Glomerular visceral epithelial cell (primary cell): ENCODE results near the gene GMDS.
"Not testable (repeated sequence)": the region's sequence is repeated elsewhere in the genome, so short reads cannot be mapped to it uniquely, and the experiment has no call there.

Source experiments
- DNase-seq: peaks from one replicate; pipeline ENCODE4 v3.0.0-alpha.2; 2016; ENCODE audit errors: extremely low spot score

Gene GMDS

GRCh38 chr6:1686117-1687098, 559.0 kb downstream of the GMDS start:
- DNase-seq = peak; percentile 45

DNA sequence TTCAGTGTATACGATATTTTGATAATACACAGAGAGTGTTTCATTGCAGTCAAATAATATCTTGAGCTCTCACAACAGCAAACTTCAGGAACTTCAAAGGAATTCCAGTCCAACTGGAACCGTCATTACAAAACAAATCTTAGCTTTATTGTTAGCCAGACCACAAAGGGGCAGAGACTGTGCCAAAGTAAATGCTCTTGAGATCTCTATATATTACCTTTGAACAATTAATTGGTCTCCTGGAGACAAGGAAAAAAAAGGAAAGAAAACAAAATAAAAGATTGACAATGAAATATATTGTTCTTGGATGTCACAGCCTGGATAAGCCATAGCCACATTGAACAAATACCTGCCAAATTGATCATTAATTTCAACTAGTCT, 565.7 kb downstream of the GMDS start:
- no peak for DNase-seq

- no peak for DNase-seq
Observed at GRCh38 chr6:1679031-1679687, 566.2 kb downstream of the GMDS start.

GRCh38 chr6:1678201-1678600, 567.2 kb downstream of the GMDS start:
- DNase-seq = no peak

GRCh38 chr6:1672379-1672778, 573.0 kb downstream of the GMDS start:
- DNase-seq = no peak

DNA sequence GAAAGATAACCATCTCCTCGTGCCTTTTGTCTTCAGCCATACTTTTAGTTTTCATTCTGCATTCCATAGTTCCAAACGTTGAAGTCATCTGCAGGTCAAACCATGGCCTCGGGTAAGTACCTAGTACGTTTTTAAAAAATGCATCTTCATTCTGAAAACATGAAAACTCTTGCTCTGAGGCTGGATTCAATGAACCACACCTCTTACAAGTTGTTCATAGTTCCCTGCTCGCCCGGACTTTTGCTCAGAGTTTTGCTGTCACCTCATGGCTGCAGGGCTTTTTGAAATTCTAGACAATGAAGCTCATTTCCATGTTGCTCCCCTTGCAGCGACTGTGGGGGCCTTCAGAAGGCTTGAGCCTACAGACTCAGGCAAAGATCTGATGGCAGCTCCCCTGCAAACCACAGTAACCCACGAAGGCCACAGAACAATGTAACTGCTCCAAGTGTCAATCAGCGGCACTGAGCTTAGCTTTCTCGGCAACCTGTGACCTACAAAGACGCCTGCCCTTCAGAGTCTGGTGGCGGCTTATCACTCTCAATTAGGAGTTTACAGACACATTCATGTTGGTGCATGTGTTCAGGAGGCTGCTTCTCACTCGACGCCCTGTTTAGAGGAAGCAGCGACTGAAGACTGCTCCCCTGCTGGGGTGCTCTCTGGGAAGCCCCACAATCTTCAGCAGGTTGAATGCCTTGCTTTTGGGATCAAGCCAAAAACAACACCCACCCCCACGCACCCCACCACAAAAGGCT, 574.5 kb downstream of the GMDS start:
- no peak for DNase-seq

GRCh38 chr6:1669996-1670395, 575.4 kb downstream of the GMDS start:
- no peak for DNase-seq

DNA sequence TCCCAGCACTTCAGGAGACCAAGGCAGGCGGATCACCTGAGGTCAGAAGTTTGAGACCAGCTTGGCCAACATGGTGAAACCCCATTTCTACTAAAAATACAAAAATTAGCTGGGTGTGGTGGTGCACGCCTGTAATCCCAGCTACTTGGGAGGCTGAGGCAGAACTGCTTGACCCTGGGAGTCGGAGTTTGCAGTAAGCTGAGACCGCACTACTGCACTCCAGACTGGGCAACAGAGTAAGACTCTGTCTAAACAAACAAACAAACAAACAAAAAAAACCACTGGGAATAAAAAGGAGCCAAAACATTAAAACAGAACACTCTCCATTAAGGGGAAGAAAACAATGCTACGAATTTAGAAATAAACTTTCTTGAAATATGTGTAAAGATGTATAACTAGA, 576.9 kb downstream of the GMDS start:
- not testable (repeated sequence) for DNase-seq

DNA sequence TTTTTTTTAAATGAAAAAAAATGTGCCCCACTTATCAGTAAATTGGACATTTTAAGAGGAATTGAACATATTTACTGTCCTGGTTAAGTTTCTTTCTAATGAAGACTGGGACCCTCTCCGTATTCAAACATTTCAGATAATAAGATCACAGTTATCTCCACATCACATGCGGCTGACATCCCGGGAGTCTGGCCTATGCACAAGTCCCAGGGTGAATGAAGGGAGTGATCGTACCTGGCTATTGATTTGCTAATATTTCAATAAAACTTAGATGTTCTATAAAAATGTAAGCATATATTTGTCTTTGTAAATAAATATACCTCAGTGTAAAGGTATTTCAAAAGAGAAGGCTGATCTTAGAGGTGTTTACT, 577.6 kb downstream of the GMDS start:
- no peak for DNase-seq

DNA sequence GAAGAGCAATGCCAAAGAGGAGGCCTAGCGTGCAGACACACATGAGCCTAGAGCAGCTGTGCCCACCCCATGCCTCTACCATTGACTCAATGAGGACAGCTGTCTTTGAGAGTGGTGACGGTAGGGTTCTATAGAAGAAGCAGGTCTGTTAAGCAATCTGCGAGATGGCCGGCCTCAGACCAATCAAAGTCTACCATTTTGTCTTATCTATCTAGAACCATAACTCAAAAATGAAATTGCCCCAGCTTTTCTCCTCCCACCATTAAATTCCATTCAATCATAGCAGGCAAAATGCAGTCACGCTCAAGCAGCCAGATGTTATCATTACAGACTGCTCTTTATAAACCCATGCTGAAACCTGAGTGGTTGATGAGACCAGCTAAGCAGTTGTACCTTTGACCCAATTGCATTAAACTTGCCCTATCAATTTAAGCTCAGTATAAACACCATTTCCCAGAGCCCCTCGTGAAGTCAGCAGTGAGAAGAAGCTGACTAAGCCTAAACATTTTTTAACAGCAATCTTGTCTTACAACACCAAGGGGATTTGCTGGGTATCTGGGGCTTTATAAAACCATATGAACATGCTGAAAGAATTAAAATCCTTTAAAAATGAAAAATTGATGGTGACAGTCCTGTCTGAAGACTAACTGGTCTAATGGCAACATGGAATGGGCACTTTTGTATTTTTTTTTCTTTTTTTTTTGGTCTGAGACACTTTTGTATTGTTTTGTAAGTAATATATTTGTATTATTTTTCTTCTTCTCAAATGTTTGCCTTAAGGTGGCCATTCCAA, 578.2 kb downstream of the GMDS start:
- no peak for DNase-seq

DNA sequence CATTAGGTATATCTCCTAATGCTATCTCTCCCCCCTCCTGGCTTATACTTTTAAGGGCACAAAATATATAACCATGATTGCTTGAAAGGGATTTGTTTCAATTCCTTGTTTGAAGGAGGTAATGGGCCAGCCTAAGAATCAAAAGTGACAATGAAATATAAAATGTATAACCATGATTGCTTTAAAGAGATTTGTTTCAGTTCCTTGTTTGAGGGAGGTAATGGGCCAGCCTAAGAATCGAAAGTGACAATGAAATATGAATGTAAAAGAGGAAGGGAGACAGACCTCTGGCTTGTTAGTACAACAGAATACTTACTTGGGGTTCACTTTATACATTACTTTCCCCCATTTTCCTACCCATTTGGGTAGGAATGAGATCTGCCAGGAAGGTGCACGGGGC, 580.2 kb downstream of the GMDS start:
- no peak for DNase-seq

GRCh38 chr6:1664329-1664728, 581.1 kb downstream of the GMDS start:
- DNase-seq = no peak

DNA sequence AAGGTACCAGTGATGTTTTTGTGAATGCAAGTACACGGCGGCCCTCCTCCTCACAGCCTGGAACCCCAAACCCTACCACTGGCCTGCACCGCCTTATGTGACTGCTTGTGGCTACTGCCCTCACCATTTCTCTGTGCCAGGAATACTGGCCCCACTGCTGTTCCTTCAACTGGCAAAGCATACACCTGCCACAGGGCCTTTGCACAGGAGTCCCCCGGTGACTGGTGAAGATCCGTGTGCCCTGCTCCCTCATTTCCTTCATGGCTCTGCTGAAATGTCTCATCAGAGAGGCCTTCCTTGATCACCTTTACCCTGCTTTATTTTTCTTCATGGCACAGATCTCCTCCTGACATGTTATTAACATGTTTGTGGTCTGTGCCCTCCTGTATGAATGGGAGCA, 581.9 kb downstream of the GMDS start:
- no peak for DNase-seq

GRCh38 chr6:1662534-1662933, 582.9 kb downstream of the GMDS start:
- no peak for DNase-seq

GRCh38 chr6:1659816-1660215, 585.6 kb downstream of the GMDS start:
- no peak for DNase-seq

DNA sequence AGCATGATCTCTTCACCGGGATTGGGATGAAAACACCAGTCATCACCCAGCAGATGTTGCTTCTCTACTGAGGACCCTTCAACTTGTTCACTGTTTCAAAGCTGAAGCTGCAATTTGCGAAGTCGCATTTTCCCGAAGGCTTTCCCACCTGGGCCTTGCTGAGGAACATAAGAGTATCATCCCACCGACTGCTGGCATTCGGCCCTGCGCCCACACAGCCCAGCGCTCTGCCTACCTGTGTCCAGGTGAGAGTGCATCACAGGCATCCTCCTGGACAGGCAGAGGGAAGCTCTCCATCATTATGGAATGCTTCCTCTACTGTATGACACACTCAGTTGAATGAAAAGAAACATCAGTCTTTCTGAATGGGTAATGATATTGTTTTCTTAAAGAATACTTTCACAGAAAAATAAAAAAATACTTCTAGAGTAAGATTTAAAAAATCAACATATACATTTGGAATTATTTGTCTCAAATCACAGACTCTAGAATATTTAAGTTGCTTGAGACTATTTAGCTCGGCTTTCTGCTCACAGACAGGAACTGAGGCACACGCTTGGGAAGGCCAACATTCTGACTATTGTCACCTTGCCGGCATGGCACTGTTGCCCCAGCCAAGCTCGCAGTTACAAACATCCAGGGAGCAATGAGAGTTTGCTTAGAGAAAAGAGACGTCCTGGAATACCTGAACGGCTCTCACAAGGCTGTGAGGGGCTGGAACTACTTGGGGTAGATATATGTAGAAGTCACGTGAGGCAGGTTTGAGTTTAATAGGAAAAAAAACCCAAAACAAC, 587.0 kb downstream of the GMDS start:
- no peak for DNase-seq

- DNase-seq = no peak
Observed at GRCh38 chr6:1657771-1658165, 587.6 kb downstream of the GMDS start.

DNA sequence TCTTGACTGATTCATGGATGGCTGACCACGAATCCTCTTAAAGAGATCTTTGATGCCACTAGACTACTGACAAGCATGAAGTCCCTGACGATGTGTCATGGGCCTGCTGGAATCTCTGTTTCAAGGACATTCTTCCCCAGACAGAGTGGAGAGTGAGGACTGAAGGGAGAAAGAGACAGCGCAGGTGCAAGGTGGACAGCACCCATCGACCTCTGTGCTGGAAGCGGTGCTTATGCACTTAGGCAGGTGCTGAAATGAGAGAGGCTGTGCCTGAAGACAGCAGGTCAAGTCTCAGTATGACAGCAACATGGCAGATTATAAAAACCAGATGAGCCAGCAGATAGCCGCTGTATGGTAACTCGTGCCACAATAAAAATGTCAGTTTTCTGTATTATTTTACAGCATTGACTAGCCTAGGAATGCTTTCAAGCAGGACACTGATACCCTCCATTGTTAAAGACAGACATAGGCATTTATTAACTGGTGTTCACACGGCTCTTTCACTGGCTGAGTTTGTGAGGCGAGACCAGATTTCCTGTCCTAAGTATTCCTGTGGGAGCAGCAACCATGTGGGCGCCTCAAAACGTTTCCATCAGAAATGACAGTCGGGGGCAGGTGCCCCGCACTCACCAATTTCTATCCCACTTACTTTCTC, 588.2 kb downstream of the GMDS start:
- DNase-seq = no peak

DNA sequence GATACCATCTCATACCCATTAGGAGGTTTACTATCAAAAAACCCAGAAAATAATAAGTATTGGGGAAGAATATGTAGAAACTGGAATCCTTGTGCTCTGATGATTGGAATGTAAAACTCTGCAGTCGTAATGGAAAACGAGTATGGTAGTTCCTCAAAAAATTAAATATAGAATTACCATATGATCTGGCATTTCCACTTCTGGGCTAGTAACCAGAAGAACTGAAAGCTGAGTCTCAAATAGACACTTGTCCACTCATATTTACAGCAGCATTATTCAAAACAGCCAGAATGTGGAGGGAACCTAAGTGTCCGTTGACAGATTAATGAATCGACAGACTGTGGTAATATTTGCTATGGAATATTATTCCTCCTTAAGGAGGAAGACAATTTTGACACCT, 591.4 kb downstream of the GMDS start:
- no peak for DNase-seq

DNA sequence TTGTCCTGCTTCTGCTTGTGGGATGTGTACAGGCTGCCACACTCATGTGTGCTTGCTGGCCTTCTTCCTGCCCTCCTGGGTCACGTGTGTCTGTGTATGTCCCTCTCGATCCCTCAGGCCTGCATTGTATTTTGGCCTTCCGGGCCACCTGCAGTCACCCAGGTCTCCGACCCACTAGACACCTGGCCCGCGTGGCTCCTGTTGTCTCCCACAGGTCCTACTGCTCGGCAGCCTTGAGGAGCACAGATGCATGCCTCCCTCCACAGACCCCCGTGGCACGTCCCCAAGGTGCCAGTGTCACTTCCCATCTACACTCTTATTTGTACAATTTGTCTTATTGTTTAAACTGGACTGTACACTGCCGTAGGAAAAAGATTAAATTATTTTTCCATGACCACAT, 592.6 kb downstream of the GMDS start:
- DNase-seq = no peak
